Liver (tissue), 9 donors: ENCODE data around the gene RELT. TPM values are rescaled to one million over a fixed set of nuclear protein-coding genes. Genes with fewer than 3 reads are reported as not detected.

Experiments
- DNase-seq: peaks from one replicate; pipeline ENCODE4 v3.0.0-alpha.2; 2017; ENCODE audit warnings: low spot score
- H3K27ac ChIP-seq, 2 donors: one replicate each; pipeline ENCODE4 v1.7.0; 2013; ENCODE audit warnings: inconsistent platforms in 2 of 2, low read length in 2 of 2, control low read depth in 1 of 2, low read depth in 1 of 2, mild to moderate bottlenecking in 1 of 2
- H3K27me3 ChIP-seq, 4 donors: one replicate each; pipeline versions ENCODE4 v1.6.1 to v1.7.0; 2013; ENCODE audit warnings: low read length in 3 of 4, inconsistent platforms in 1 of 4, mild to moderate bottlenecking in 1 of 4, moderate library complexity in 1 of 4; ENCODE audit not compliant: control insufficient read depth in 4 of 4, insufficient read depth in 4 of 4
- H3K36me3 ChIP-seq, 4 donors: one replicate each; pipeline versions ENCODE4 v1.6.1 to v1.7.0; 2013; ENCODE audit warnings: low read length in 3 of 4, mild to moderate bottlenecking in 3 of 4, low read depth in 1 of 4, moderate library complexity in 1 of 4; ENCODE audit not compliant: control insufficient read depth in 4 of 4, insufficient read depth in 3 of 4
- H3K4me1 ChIP-seq, 4 donors: one replicate each; pipeline versions ENCODE4 v1.6.1 to v1.7.0; 2013; ENCODE audit warnings: low read length in 3 of 4, mild to moderate bottlenecking in 3 of 4, moderate library complexity in 1 of 4; ENCODE audit not compliant: control insufficient read depth in 4 of 4, insufficient read depth in 4 of 4
- H3K4me3 ChIP-seq, 3 donors: one replicate each; pipeline versions ENCODE4 v1.6.1 to v1.7.0; 2013; ENCODE audit warnings: low read length in 3 of 3, control low read depth in 1 of 3, low read depth in 1 of 3, mild to moderate bottlenecking in 1 of 3
- H3K9ac ChIP-seq, 2 donors: one replicate each; pipeline ENCODE4 v1.7.0; 2013; ENCODE audit warnings: low read length in 2 of 2, mild to moderate bottlenecking in 2 of 2, moderate library complexity in 2 of 2, control low read depth in 1 of 2, low read depth in 1 of 2
- H3K9me3 ChIP-seq, 4 donors: one replicate each; pipeline versions ENCODE4 v1.6.1 to v1.7.0; 2013; ENCODE audit warnings: low read length in 3 of 4; ENCODE audit not compliant: control insufficient read depth in 4 of 4
- EGR1 ChIP-seq, 2 donors: IDR thresholded peaks; 2 replicates each; pipeline ENCODE4 v1.6.1; 2016 to 2018; ENCODE audit warnings: antibody characterized with exemption in 2 of 2, low read depth in 2 of 2
- FOXA1 ChIP-seq: IDR thresholded peaks from 2 replicates; pipeline ENCODE4 v1.6.1; 2016; ENCODE audit warnings: antibody characterized with exemption
- FOXA2 ChIP-seq: IDR thresholded peaks from 2 replicates; pipeline ENCODE4 v1.6.1; 2016; ENCODE audit warnings: antibody characterized with exemption
- HNF4G ChIP-seq: IDR thresholded peaks from 2 replicates; pipeline ENCODE4 v1.6.1; 2016; ENCODE audit warnings: antibody characterized with exemption
- JUND ChIP-seq, 2 donors: IDR thresholded peaks; 2 replicates each; pipeline ENCODE4 v1.6.1; 2016; ENCODE audit warnings: antibody characterized with exemption in 2 of 2
- NR2F2 ChIP-seq: IDR thresholded peaks from 2 replicates; pipeline ENCODE4 v1.6.1; 2016; ENCODE audit warnings: antibody characterized with exemption
- RAD21 ChIP-seq, 2 donors: IDR thresholded peaks; 2 replicates each; pipeline ENCODE4 v1.6.1; 2016; ENCODE audit warnings: antibody characterized with exemption in 2 of 2, mild to moderate bottlenecking in 2 of 2
- RXRA ChIP-seq, 2 donors: IDR thresholded peaks; 2 replicates each; pipeline ENCODE4 v1.6.1; 2017 to 2018; ENCODE audit warnings: antibody characterized with exemption in 2 of 2, mild to moderate bottlenecking in 1 of 2
- SP1 ChIP-seq: IDR thresholded peaks from 2 replicates; pipeline ENCODE4 v1.6.1; 2018; ENCODE audit warnings: antibody characterized with exemption, mild to moderate bottlenecking
- TAF1 ChIP-seq: conservative IDR thresholded peaks from 2 replicates; pipeline ENCODE4 v1.6.1; 2016; ENCODE audit warnings: antibody characterized with exemption, mild to moderate bottlenecking
- YY1 ChIP-seq: IDR thresholded peaks from 2 replicates; pipeline ENCODE4 v1.6.1; 2016; ENCODE audit warnings: antibody characterized with exemption, mild to moderate bottlenecking
- WGBS: extraction: QIAGEN DNeasy Blood & Tissue Kit; methylation state at CpG from one replicate; pipeline ENCODE4 v1.1.7; 2013; 5-methylcytosine and 5-hydroxymethylcytosine counted together
- polyA plus RNA-seq, 2 donors: library from polyadenylated mRNA; stranded (reverse) in 1 of 2; unstranded in 1 of 2; fragments of 200-250 nt in 1 of 2; fragments of >200 nt in 1 of 2; fragmentation: Nextera tagmentation in 1 of 2; extraction: Ambion mirVana in 1 of 2; gene quantifications; one replicate each; pipeline versions ENCODE4 v1.2.1 to v1.2.3, GENCODE V29; 2013 to 2015
- total RNA-seq, 2 donors: library from RNA; depleted of rRNA; stranded (reverse); fragments of >200 nt; gene quantifications; one replicate each; pipeline ENCODE4 v1.2.3, GENCODE V29; 2014
- TF ChIP-seq, protein P1 (sequence below): IDR thresholded peaks from 2 replicates; pipeline ENCODE4 v1.6.1; 2016; ENCODE audit warnings: antibody characterized with exemption
- TF ChIP-seq, protein P2 (sequence below): fragments of 150-350 bp; IDR thresholded peaks from 2 replicates; pipeline ENCODE4 v1.5.1; 2017; ENCODE audit warnings: improper control_type of control experiment, low read depth, low read length; ENCODE audit not compliant: missing input control
- TF ChIP-seq, protein P3 (sequence below): IDR thresholded peaks from 2 replicates; pipeline ENCODE4 v1.6.1; 2016; ENCODE audit warnings: antibody characterized with exemption
- TF ChIP-seq, protein P4 (sequence below): IDR thresholded peaks from 2 replicates; pipeline ENCODE4 v1.6.1; 2016; ENCODE audit warnings: antibody characterized with exemption
- TF ChIP-seq, protein P5 (sequence below): IDR thresholded peaks from 2 replicates; pipeline ENCODE4 v1.6.1; 2016; ENCODE audit warnings: antibody characterized with exemption, mild to moderate bottlenecking
- donor health status: healthy.
- donor health status: healthy.
- donor health status: healthy.
- donor health status: healthy.
- donor health status: healthy.

Gene RELT
- total and polyA plus RNA-seq, 4 donors = 0.21 to 8.0 (median 2.3) TPM

DNA sequence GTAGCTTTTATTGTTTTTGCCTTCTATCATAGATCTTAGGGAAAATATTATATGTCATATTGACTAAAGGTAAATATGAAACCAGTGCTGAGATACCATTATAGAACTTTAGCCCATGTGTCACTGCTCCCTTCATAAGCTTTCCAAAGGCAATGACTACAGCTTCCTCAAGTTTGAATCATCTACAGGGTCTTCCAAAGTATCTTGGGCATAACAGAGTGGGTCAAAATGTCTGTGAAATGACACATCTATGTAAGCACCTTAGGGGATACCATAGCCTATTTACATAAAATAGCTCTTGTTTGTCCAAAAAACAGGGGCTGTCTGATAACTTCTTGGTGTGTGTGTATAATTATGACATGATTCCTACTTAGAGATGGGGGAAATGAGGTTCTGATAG, 52.5 kb downstream of the RELT start:
- no peaks in the 10 kb centered on the region for H3K9me3 ChIP-seq
- H3K4me3 ChIP-seq = no peak overlapping the region
- no peak overlapping the region for H3K9ac ChIP-seq
- H3K27me3 ChIP-seq = no peaks in the 10 kb centered on the region
- DNase-seq = no peak
- peaks cover 0 to 2% (median 0%) of the 10 kb centered on the region in 4 donors for H3K36me3 ChIP-seq
- H3K27ac ChIP-seq = no peak overlapping the region
- TF ChIP-seq FOXA1 = no peak
- no peak for TF ChIP-seq JUND (IDR thresholded peaks at IDR 0.05)
- TF ChIP-seq TAF1 = no peak
- H3K4me1 ChIP-seq = peaks cover 0 to 2% (median 0%) of the 10 kb centered on the region in 4 donors

DNA sequence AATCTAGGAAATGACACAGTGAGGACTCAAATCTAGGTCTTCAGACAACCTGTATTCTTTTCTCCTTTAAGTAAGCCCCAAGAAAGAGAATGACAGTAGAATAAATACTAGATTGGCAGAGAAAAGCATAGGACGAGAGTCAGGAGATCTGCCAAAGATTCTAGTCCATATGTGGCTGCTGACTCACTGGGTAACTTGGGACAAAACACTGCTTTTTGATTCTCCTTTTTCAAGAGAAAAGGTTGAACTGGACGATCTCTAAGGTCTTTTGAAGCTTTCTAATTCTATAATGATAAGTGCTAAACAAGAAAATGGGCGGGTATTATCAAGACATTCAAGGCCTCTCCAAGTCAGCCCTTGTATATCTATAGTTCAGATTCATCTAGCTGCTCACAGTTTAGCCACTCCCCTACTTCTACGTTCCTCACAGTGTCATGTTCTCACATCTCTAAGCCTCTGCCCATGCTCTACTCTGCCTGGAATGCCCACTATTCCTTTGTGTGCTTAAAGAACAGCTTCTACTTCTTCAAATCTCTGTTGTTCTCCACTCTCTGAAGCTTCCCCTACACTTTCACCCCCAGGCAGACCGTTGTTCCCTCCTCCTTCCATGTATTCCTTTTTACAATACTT, 53.0 kb downstream of the RELT start:
- WGBS = 92% methylated on average over 5 of the region's 5 CpGs
- DNase-seq = no peak
- H3K9ac ChIP-seq = no peak overlapping the region
- no peak overlapping the region for H3K27ac ChIP-seq
- no peaks in the 10 kb centered on the region for H3K9me3 ChIP-seq
- peaks cover 0 to 2% (median 0%) of the 10 kb centered on the region in 4 donors for H3K36me3 ChIP-seq
- no peak overlapping the region for H3K4me3 ChIP-seq
- H3K27me3 ChIP-seq = no peaks in the 10 kb centered on the region
- peaks cover 0 to 2% (median 0%) of the 10 kb centered on the region in 4 donors for H3K4me1 ChIP-seq
- TF ChIP-seq, protein P1, sequence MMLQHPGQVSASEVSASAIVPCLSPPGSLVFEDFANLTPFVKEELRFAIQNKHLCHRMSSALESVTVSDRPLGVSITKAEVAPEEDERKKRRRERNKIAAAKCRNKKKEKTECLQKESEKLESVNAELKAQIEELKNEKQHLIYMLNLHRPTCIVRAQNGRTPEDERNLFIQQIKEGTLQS = no peak
- TF ChIP-seq FOXA1 = no peak
- TF ChIP-seq RAD21 (IDR thresholded peaks at IDR 0.05) = no peak
- no peak for TF ChIP-seq RXRA (IDR thresholded peaks at IDR 0.05)
- TF ChIP-seq NR2F2 = no peak
- no peak for TF ChIP-seq SP1
- TF ChIP-seq EGR1 (IDR thresholded peaks at IDR 0.05; ENCODE audit: low read depth in 2 of 2) = no peak
- no peak for TF ChIP-seq JUND (IDR thresholded peaks at IDR 0.05)
- TF ChIP-seq, protein P2, sequence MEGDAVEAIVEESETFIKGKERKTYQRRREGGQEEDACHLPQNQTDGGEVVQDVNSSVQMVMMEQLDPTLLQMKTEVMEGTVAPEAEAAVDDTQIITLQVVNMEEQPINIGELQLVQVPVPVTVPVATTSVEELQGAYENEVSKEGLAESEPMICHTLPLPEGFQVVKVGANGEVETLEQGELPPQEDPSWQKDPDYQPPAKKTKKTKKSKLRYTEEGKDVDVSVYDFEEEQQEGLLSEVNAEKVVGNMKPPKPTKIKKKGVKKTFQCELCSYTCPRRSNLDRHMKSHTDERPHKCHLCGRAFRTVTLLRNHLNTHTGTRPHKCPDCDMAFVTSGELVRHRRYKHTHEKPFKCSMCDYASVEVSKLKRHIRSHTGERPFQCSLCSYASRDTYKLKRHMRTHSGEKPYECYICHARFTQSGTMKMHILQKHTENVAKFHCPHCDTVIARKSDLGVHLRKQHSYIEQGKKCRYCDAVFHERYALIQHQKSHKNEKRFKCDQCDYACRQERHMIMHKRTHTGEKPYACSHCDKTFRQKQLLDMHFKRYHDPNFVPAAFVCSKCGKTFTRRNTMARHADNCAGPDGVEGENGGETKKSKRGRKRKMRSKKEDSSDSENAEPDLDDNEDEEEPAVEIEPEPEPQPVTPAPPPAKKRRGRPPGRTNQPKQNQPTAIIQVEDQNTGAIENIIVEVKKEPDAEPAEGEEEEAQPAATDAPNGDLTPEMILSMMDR = no peak
- TF ChIP-seq, protein P3, sequence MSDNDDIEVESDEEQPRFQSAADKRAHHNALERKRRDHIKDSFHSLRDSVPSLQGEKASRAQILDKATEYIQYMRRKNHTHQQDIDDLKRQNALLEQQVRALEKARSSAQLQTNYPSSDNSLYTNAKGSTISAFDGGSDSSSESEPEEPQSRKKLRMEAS = no peak
- TF ChIP-seq FOXA2 = no peak
- TF ChIP-seq, protein P4, sequence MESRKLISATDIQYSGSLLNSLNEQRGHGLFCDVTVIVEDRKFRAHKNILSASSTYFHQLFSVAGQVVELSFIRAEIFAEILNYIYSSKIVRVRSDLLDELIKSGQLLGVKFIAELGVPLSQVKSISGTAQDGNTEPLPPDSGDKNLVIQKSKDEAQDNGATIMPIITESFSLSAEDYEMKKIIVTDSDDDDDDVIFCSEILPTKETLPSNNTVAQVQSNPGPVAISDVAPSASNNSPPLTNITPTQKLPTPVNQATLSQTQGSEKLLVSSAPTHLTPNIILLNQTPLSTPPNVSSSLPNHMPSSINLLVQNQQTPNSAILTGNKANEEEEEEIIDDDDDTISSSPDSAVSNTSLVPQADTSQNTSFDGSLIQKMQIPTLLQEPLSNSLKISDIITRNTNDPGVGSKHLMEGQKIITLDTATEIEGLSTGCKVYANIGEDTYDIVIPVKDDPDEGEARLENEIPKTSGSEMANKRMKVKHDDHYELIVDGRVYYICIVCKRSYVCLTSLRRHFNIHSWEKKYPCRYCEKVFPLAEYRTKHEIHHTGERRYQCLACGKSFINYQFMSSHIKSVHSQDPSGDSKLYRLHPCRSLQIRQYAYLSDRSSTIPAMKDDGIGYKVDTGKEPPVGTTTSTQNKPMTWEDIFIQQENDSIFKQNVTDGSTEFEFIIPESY = no peak
- TF ChIP-seq, protein P5, sequence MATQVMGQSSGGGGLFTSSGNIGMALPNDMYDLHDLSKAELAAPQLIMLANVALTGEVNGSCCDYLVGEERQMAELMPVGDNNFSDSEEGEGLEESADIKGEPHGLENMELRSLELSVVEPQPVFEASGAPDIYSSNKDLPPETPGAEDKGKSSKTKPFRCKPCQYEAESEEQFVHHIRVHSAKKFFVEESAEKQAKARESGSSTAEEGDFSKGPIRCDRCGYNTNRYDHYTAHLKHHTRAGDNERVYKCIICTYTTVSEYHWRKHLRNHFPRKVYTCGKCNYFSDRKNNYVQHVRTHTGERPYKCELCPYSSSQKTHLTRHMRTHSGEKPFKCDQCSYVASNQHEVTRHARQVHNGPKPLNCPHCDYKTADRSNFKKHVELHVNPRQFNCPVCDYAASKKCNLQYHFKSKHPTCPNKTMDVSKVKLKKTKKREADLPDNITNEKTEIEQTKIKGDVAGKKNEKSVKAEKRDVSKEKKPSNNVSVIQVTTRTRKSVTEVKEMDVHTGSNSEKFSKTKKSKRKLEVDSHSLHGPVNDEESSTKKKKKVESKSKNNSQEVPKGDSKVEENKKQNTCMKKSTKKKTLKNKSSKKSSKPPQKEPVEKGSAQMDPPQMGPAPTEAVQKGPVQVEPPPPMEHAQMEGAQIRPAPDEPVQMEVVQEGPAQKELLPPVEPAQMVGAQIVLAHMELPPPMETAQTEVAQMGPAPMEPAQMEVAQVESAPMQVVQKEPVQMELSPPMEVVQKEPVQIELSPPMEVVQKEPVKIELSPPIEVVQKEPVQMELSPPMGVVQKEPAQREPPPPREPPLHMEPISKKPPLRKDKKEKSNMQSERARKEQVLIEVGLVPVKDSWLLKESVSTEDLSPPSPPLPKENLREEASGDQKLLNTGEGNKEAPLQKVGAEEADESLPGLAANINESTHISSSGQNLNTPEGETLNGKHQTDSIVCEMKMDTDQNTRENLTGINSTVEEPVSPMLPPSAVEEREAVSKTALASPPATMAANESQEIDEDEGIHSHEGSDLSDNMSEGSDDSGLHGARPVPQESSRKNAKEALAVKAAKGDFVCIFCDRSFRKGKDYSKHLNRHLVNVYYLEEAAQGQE = no peak
- no peak for TF ChIP-seq HNF4G
- TF ChIP-seq YY1 = no peak
- TF ChIP-seq TAF1 = no peak
